B cell (primary cell): ENCODE measurements around the gene DISP2. TPM values are rescaled to one million over a fixed set of nuclear protein-coding genes. Genes with fewer than 3 reads are reported as not detected.

Source experiments
- ATAC-seq: fragments of 200-7000 bp; cut with Tn5 transposase; one replicate; pipeline ENCODE4 v1.10.0; 2021; ENCODE audit warnings: low read depth, mild to moderate bottlenecking, moderate number of reproducible peaks, moderate library complexity
- CTCF ChIA-PET: fragments of 350-600 bp; sonication (Branson Sonifier 250); formaldehyde crosslinking; loops from one replicate; lab custom pipeline; 2021; ENCODE audit warnings: antibody characterized with exemption, inconsistent platforms; lab: Charles Lee
- POLR2A ChIA-PET: fragments of 350-600 bp; sonication (Branson Sonifier 250); formaldehyde crosslinking; loops from one replicate; lab custom pipeline; 2021; ENCODE audit warnings: antibody characterized with exemption; lab: Charles Lee
- DNase-seq: peaks from one replicate; pipeline ENCODE4 v3.0.0; 2013
- H2AFZ ChIP-seq: 2 replicates; pipeline ENCODE4 v1.6.1; 2012; ENCODE audit warnings: mild to moderate bottlenecking, low read depth, low read length; ENCODE audit not compliant: insufficient read depth, poor library complexity, severe bottlenecking
- H3K27ac ChIP-seq, 2 donors: 1 replicate in 1 of 2; 2 replicates in 1 of 2; pipeline ENCODE4 v1.5.1; 2012 to 2013; ENCODE audit warnings: low read length in 2 of 2, mild to moderate bottlenecking in 2 of 2, moderate library complexity in 1 of 2
- H3K27me3 ChIP-seq, 4 experiments: fragments of 200-600 bp in 1 of 4; sonication (generic) in 1 of 4; replicated peaks in 1 of 4; 1 replicate in 2 of 4; 2 replicates in 2 of 4; pipeline versions ENCODE4 v1.6.1 to v1.7.0; 2013 to 2016; ENCODE audit warnings: low read length in 3 of 4, mild to moderate bottlenecking in 2 of 4, mixed read lengths in 1 of 4, moderate library complexity in 1 of 4; ENCODE audit not compliant: insufficient read depth in 4 of 4, control insufficient read depth in 3 of 4; ENCODE audit errors: control extremely low read depth in 1 of 4
- H3K36me3 ChIP-seq, 2 experiments: replicated peaks in 1 of 2; 1 replicate in 1 of 2; 2 replicates in 1 of 2; pipeline versions ENCODE4 v1.6.1 to v1.7.1; 2013; ENCODE audit warnings: low read length in 1 of 2; ENCODE audit not compliant: insufficient read depth in 2 of 2, control insufficient read depth in 1 of 2; ENCODE audit errors: control extremely low read depth in 1 of 2, extremely low read depth in 1 of 2
- H3K4me1 ChIP-seq, 2 donors: fragments of 200-600 bp in 1 of 2; sonication (generic) in 1 of 2; 1 replicate in 1 of 2; 2 replicates in 1 of 2; pipeline versions ENCODE4 v1.5.1 to v1.6.1; 2013 to 2017; ENCODE audit warnings: low read length in 2 of 2; ENCODE audit not compliant: control insufficient read depth in 2 of 2, insufficient read depth in 2 of 2
- H3K4me2 ChIP-seq: replicated peaks from 2 replicates; pipeline ENCODE3; 2012; ENCODE audit warnings: mild to moderate bottlenecking, low read depth, low read length; ENCODE audit not compliant: poor library complexity, severe bottlenecking
- H3K4me3 ChIP-seq, 5 experiments: fragments of 200-600 bp in 1 of 5; sonication (generic) in 1 of 5; 1 replicate in 3 of 5; 2 replicates in 2 of 5; pipeline versions ENCODE4 v1.5.1 to v1.7.0; 2011 to 2016; ENCODE audit warnings: low read length in 4 of 5, mild to moderate bottlenecking in 4 of 5, low read depth in 2 of 5, control low read depth in 1 of 5, moderate library complexity in 1 of 5; ENCODE audit not compliant: insufficient read depth in 1 of 5; ENCODE audit errors: control extremely low read depth in 1 of 5, extremely low read depth in 1 of 5
- H3K79me2 ChIP-seq: fragments of 200-600 bp; sonication (generic); one replicate; pipeline ENCODE4 v1.6.0; 2016; ENCODE audit warnings: low read length; ENCODE audit not compliant: control insufficient read depth, insufficient read depth
- H3K9ac ChIP-seq: fragments of 200-600 bp; sonication (generic); 2 replicates; pipeline ENCODE4 v1.6.1; 2017; ENCODE audit warnings: mild to moderate bottlenecking, low read length, moderate library complexity
- H3K9me3 ChIP-seq, 3 donors: one replicate each; pipeline versions ENCODE4 v1.6.1 to v1.7.1; 2013; ENCODE audit warnings: low read length in 2 of 3; ENCODE audit not compliant: control insufficient read depth in 2 of 3, insufficient read depth in 1 of 3; ENCODE audit errors: control extremely low read depth in 1 of 3
- H4K20me1 ChIP-seq: 2 replicates; pipeline ENCODE4 v1.6.0; 2012; ENCODE audit warnings: mild to moderate bottlenecking, low read length; ENCODE audit not compliant: insufficient read depth, control insufficient read depth, poor library complexity, severe bottlenecking
- H3K27ac Mint-ChIP-seq: one replicate; pipeline ENCODE4 v1.8.0; 2021; ENCODE audit warnings: mixed read lengths
- H3K27me3 Mint-ChIP-seq: one replicate; pipeline ENCODE4 v1.8.0; 2021; ENCODE audit warnings: mixed read lengths
- H3K4me1 Mint-ChIP-seq: one replicate; pipeline ENCODE4 v1.8.0; 2021; ENCODE audit warnings: mixed read lengths
- H3K4me3 Mint-ChIP-seq: one replicate; pipeline ENCODE4 v1.8.0; 2021; ENCODE audit warnings: mixed read lengths
- H3K9me3 Mint-ChIP-seq: one replicate; pipeline ENCODE4 v1.8.0; 2022; ENCODE audit warnings: mixed read lengths; ENCODE audit not compliant: insufficient read depth
- CTCF ChIP-seq: fragments of 200-600 bp; IDR thresholded peaks from one replicate; pipeline ENCODE4 v1.8.0; 2022; ENCODE audit warnings: antibody characterized with exemption, mild to moderate bottlenecking
- EZH2 ChIP-seq: IDR thresholded peaks from 2 replicates; pipeline ENCODE4 v1.6.1; 2012; ENCODE audit warnings: borderline replicate concordance, low read depth, mild to moderate bottlenecking, moderate library complexity, low read length; ENCODE audit not compliant: insufficient read depth, poor library complexity, severe bottlenecking
- WGBS: methylation state at CpG from one replicate; pipeline ENCODE4 v1.1.5; 2013; ENCODE audit warnings: missing lambda C conversion rate; ENCODE audit not compliant: insufficient coverage; 5-methylcytosine and 5-hydroxymethylcytosine counted together
- intact Hi-C: fragments of 100-400 bp; cut with micrococcal nuclease; formaldehyde crosslinking; loops from one replicate; pipeline ENCODE4 v1.10.0; 2022
- polyA plus RNA-seq: library from polyadenylated mRNA; depleted of rRNA; stranded (reverse); fragments of >200 nt; gene quantifications from 2 replicates; pipeline ENCODE4 v1.2.3, GENCODE V29; 2012
- total RNA-seq, 2 donors: library from RNA; stranded (reverse); fragments of 120-200 nt in 1 of 2; gene quantifications; 1 replicate in 1 of 2; 2 replicates in 1 of 2; pipeline versions ENCODE4 v1.2.3 to v1.2.4, GENCODE V29; 2013 to 2022

Gene DISP2
- total and polyA plus RNA-seq, 2 donors (not counting 1 experiment from before 2014, with no cell fraction given), result 0.13 to 0.71 TPM

GRCh38 chr15:40415226-40415625, 57.2 kb downstream of the DISP2 start:
- POLR2A ChIA-PET, result no interaction called here
- ATAC-seq, result no peak
- 100% methylated on average over 7 of the region's 10 CpGs for WGBS

DNA sequence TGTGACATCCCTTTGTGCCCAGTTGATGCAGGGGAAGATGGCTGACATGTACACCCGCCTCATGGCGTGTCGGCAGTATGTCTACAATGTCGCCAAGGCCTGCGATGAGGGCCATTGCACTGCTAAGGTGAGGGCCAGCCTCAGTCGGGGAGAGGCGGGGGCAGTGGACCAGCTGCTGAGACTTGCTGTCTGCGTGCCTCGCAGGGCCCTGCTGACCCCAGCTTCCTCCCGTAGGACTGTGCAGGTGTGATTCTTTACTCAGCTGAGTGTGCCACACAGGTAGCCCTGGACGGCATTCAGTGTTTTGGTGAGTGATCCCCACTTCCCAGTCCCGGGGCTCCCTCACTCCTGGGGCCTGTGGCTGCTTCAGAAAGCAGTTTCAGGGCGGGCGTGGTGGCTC, 58.0 kb downstream of the DISP2 start:
- Histone ChIP-seq H4K20me1 (no peaks in the 10 kb centered on the region), H3K79me2 (no peaks in the 10 kb centered on the region), H3K9ac (no peak overlapping the region), H3K27ac (no peak overlapping the region), H3K9me3 (no peaks in the 10 kb centered on the region), H3K4me2 (no peak overlapping the region), H2AFZ (no peak overlapping the region), H3K4me1 (no peaks in the 10 kb centered on the region), H3K4me3 (no peak overlapping the region), H3K36me3 (peaks cover 0 to 66% of the 10 kb centered on the region in 2 experiments), H3K27me3 (no peaks in the 10 kb centered on the region)
- WGBS, result 96% methylated on average over 14 of the region's 14 CpGs
- no peak overlapping the region for H3K4me3 Mint-ChIP-seq
- H3K27ac Mint-ChIP-seq, result no peak overlapping the region
- no peaks in the 10 kb centered on the region for H3K27me3 Mint-ChIP-seq
- POLR2A ChIA-PET, result no interaction called here
- H3K4me1 Mint-ChIP-seq, result no peaks in the 10 kb centered on the region
- intact Hi-C loops, result no loop called here
- no peaks in the 10 kb centered on the region for H3K9me3 Mint-ChIP-seq
- DNase-seq (no peak), ATAC-seq (no peak)
- CTCF ChIA-PET, result interaction anchor here (11.6 kb wide), 1 partner anchor 73 kb away, joined by 308 read pairs; the partner anchor contains the start of gene CCDC9B
- TF ChIP-seq EZH2, result no peak
- TF ChIP-seq CTCF, result no peak

More at GRCh38 chr15:40415226-40415625, 57.2 kb downstream of the DISP2 start:
- no peaks in the 10 kb centered on the region for H3K9me3 ChIP-seq
- intact Hi-C loops, result no loop called here
- no peak overlapping the region for H3K4me3 Mint-ChIP-seq
- H2AFZ ChIP-seq, result no peak overlapping the region
- H3K27ac ChIP-seq, result no peak overlapping the region
- H3K27me3 Mint-ChIP-seq, result no peaks in the 10 kb centered on the region
- H3K9ac ChIP-seq, result no peak overlapping the region
- no peak overlapping the region for H3K4me3 ChIP-seq
- H3K4me1 Mint-ChIP-seq, result no peaks in the 10 kb centered on the region
- no peaks in the 10 kb centered on the region for H3K27me3 ChIP-seq
- H3K79me2 ChIP-seq, result no peaks in the 10 kb centered on the region
- no peak overlapping the region for H3K27ac Mint-ChIP-seq
- CTCF ChIA-PET, result interaction anchor here (1.5 kb wide), 1 partner anchor 71 kb away, joined by 5 read pairs; no protein-coding TSS in a partner anchor
- DNase-seq, result no peak
- TF ChIP-seq CTCF (no peak), EZH2 (no peak)
- H4K20me1 ChIP-seq, result no peaks in the 10 kb centered on the region
- H3K4me1 ChIP-seq, result no peaks in the 10 kb centered on the region
- peaks cover 2 to 75% of the 10 kb centered on the region in 2 experiments for H3K36me3 ChIP-seq
- H3K9me3 Mint-ChIP-seq, result no peaks in the 10 kb centered on the region
- no peak overlapping the region for H3K4me2 ChIP-seq
